ENCODE measurements around the gene USP12.

The USP12 gene

DNA sequence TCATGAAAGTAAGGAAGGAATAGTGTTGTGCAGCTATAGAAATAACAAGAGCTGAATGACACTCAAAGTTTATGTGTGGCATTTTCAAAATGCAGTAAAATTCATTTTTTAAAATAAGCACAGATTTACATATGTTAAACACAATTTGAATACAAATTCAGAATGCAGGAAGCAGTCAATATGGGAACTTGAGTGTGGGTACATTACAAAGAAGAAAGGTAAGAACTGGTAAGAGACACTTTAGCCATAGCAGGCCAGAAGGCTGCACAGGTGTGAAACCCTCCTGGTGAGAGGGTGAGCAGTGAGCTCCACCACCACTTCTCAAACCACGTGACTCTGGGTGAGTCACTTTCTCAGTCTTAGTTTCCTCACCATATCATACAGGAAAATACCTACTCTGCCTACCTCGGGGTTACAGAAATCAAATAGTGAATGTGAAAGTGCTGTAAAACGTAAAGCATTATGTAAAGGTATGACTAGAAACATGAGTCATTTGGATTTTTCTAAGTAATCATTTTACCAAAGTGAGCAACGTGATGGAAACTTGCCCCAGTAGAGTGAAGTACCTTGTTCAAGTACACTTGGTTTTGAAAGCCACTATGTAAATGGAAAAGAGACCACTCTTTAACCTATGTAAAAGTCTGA lies 40.5 kb downstream of the USP12 start:
- no peak overlapping the region for H3K4me3 ChIP-seq (replicated peaks; ENCODE audit: insufficient read depth, low read length)
- no peak overlapping the region for H3K27ac ChIP-seq (replicated peaks)
- no peak for DNase-seq (ENCODE audit: low read depth in 1 of 2, low spot score in 1 of 2)
- no peak for TF ChIP-seq POLR2AphosphoS5 (IDR thresholded peaks at IDR 0.05; ENCODE audit: low read depth)
- no peak for TF ChIP-seq GABPA (IDR thresholded peaks at IDR 0.05; ENCODE audit: low read depth)
- no peak for TF ChIP-seq SPI1 (IDR thresholded peaks at IDR 0.05; ENCODE audit: borderline replicate concordance, low read depth)
- TF ChIP-seq CTCF (IDR thresholded peaks at IDR 0.05; ENCODE audit: insufficient read depth, low read length): no peak
- no peak for TF ChIP-seq REST (IDR thresholded peaks at IDR 0.05; ENCODE audit: insufficient replicate concordance, low read depth)
- H3K27me3 ChIP-seq (ENCODE audit: insufficient read depth, poor library complexity, severe bottlenecking): no peaks in the 10 kb centered on the region

- no peak overlapping the region for H3K4me3 ChIP-seq (replicated peaks; ENCODE audit: insufficient read depth, low read length)
- TF ChIP-seq REST (IDR thresholded peaks at IDR 0.05; ENCODE audit: insufficient replicate concordance, low read depth): no peak
Measured at GRCh38 chr13:27130223-27130978, 41.2 kb downstream of the USP12 start.

DNA sequence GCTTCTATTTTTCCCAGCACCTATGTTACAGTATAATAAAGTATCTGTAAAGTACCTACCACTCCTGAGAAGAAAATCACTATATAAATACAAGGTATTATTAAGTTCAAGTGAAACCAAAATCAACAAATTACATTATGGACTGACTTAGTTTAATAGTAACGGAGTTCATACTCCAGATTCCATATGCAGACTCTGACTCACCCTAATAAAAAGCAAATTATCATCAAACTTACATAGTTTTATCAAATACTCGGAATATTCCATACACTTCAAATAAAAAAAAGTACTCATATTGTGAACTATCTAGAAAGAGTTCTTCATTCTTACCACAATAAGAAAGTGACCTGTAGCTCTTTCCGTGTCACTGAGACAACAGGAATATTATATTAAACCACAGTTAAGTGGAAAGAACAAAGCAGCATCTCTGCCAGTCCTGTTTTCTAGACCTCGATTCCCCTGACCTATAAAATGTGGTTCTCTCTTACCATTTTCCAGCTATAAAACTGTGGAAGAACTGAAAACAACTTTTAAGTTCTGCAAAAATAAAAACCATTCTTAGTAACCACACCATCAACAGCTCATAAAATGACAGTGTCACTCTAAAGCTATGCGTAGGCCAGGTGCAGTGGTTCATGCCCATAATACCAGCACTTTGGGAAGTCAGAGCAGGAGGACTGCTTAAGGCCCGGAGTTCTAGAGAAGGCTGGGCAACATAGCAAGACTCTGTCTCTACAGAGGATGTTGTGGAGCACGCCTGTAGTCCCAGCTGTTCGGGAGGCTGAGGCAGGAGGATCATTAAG lies 42.6 kb downstream of the USP12 start:
- TF ChIP-seq POLR2AphosphoS5 (IDR thresholded peaks at IDR 0.05; ENCODE audit: low read depth): no peak
- no peak for TF ChIP-seq CTCF (IDR thresholded peaks at IDR 0.05; ENCODE audit: insufficient read depth, low read length)
- no peak for TF ChIP-seq SPI1 (IDR thresholded peaks at IDR 0.05; ENCODE audit: borderline replicate concordance, low read depth)
- TF ChIP-seq REST (IDR thresholded peaks at IDR 0.05; ENCODE audit: insufficient replicate concordance, low read depth): no peak
- no peak for TF ChIP-seq GABPA (IDR thresholded peaks at IDR 0.05; ENCODE audit: low read depth)
- DNase-seq (ENCODE audit: low read depth in 1 of 2, low spot score in 1 of 2): no peak

More at GRCh38 chr13:27130223-27130978, 41.2 kb downstream of the USP12 start:
- no peak overlapping the region for H3K27ac ChIP-seq (replicated peaks)
- DNase-seq (ENCODE audit: low read depth in 1 of 2, low spot score in 1 of 2): peak in 1 of 2 experiments; percentile 11
- no peaks in the 10 kb centered on the region for H3K27me3 ChIP-seq (ENCODE audit: insufficient read depth, poor library complexity, severe bottlenecking)

More for the DNA sequence above, 42.6 kb downstream of the USP12 start:
- Histone ChIP-seq H3K27ac (replicated peaks) (no peak overlapping the region), H3K27me3 (ENCODE audit: insufficient read depth, poor library complexity, severe bottlenecking) (no peaks in the 10 kb centered on the region), H3K4me3 (replicated peaks; ENCODE audit: insufficient read depth, low read length) (no peak overlapping the region)

All from HL-60 (cell line).